GM18505 (cell line): ENCODE measurements around the gene SOCS1.
A peak's percentile ranks its signal among the peaks of the same experiment; 100 is the strongest.

Experiments
- ATAC-seq: cut with Tn5 transposase; IDR thresholded peaks from one replicate; pipeline ENCODE4 v1.9.1; 2021; ENCODE audit not compliant: unreplicated experiment
- POLR2A ChIP-seq: IDR thresholded peaks from 4 replicates; pipeline ENCODE4 v1.6.1; 2011; ENCODE audit warnings: borderline replicate concordance; ENCODE audit not compliant: insufficient read depth, insufficient read length; ENCODE audit errors: extremely low read depth

SOCS1 gene

GRCh38 chr16:11264155-11264832 is 8.3 kb upstream of the SOCS1 start:
- no peak for TF ChIP-seq POLR2A
- no peak for ATAC-seq

GRCh38 chr16:11263737-11264136 is 7.7 kb upstream of the SOCS1 start:
- TF ChIP-seq POLR2A, result no peak
- ATAC-seq, result no peak

- TF ChIP-seq POLR2A, result no peak
Measured at GRCh38 chr16:11262915-11263314, 6.9 kb upstream of the SOCS1 start.

GRCh38 chr16:11260596-11260966 is 4.6 kb upstream of the SOCS1 start:
- TF ChIP-seq POLR2A, result no peak
- no peak for ATAC-seq

More at GRCh38 chr16:11262915-11263314, 6.9 kb upstream of the SOCS1 start:
- ATAC-seq, result no peak

GRCh38 chr16:11259655-11260595 is 3.9 kb upstream of the SOCS1 start:
- TF ChIP-seq POLR2A, result no peak
- no peak for ATAC-seq

- TF ChIP-seq POLR2A, result no peak
- ATAC-seq, result no peak
Measured at GRCh38 chr16:11258553-11259492, 2.8 kb upstream of the SOCS1 start.

GRCh38 chr16:11257131-11257938 is 1.3 kb upstream of the SOCS1 start:
- TF ChIP-seq POLR2A, result no peak
- ATAC-seq, result no peak

GRCh38 chr16:11256661-11257130 is 692 bp upstream of the SOCS1 start:
- TF ChIP-seq POLR2A, result no peak
- no peak for ATAC-seq

- peak; percentile 4 for ATAC-seq
- TF ChIP-seq POLR2A, result peak; percentile 34
Measured at GRCh38 chr16:11254913-11255736, 879 bp downstream of the SOCS1 start.

- ATAC-seq, result no peak
- peak; percentile 2 for TF ChIP-seq POLR2A
Measured at GRCh38 chr16:11253995-11254912, 1.8 kb downstream of the SOCS1 start.
